ENCODE measurements around the gene SLC9A8.
"Not testable (repeated sequence)": the region's sequence is repeated elsewhere in the genome, so short reads cannot be mapped to it uniquely, and the experiment has no call there.

Gene SLC9A8

DNA sequence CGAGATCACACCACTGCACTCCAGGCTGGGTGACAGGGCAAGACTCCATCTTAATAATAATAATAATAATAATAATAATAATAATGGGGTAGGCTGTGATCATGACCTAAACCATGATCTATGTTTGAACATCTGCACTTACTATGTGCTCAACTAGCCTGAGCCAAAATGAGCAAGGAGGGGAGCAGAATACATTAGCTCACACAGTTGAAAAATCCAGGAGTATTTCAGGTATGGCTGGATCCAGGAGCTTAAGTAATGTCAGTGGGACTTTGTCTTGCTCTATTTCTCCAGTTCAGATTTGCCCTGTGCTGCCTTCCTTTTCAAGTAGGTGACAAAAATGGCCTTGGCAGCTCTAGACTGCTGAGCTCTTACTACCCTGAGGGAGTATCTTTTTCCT lies 32.7 kb upstream of the SLC9A8 start:
- in situ Hi-C loops (cut with HindIII; ENCODE audit: low pct_unique_long_range_greater_than_20kb, low sequenced_read_pairs) = no loop called here
- no peak for TF ChIP-seq JUND (IDR thresholded peaks at IDR 0.05; ENCODE audit: low read depth)
- DNase-seq (ENCODE audit: low read depth in 1 of 2, low spot score in 1 of 2) = no peak

DNA sequence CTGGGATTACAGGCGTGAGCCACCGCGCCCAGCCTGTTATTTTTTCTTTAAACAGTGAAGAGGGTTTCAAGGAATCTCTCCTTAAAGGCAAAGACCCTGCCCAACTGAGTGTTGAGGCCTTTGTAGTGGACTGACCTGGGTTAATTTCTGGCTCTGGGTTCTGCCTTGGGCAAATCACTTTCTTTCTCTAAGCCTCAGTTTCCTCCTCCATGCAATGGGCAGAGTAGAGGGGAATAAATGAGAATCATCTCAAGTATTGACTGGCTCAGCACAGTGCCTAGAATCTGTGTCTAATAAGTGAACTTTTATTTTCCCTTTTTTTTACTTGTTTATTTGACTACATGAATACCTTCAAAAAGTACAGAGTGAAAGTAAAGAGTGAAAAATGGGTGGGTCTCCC lies 31.0 kb upstream of the SLC9A8 start:
- TF ChIP-seq JUND (IDR thresholded peaks at IDR 0.05; ENCODE audit: low read depth) = no peak
- in situ Hi-C loops (cut with HindIII; ENCODE audit: low pct_unique_long_range_greater_than_20kb, low sequenced_read_pairs) = no loop called here
- no peak for DNase-seq (ENCODE audit: low read depth in 1 of 2, low spot score in 1 of 2)

DNA sequence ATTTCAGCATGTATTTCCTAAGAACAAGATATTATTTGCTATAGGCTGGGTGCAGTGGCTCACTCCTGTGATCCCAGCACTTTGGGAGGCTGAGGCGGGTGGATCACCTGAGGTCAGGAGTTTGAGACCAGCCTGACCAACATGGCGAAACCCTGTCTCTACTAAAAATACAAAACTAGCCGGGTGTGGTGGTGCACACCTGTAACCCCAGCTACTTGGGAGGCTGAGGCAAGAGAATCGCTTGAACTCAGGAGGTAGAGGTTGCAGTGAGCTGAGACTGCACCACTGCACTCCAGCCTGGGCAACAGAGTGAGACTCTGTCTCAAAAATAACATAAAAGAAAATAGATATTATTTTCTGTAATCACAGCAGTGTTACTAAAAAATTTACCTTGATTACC lies 30.2 kb upstream of the SLC9A8 start:
- not testable (repeated sequence) for DNase-seq (ENCODE audit: low read depth in 1 of 2, low spot score in 1 of 2)

DNA sequence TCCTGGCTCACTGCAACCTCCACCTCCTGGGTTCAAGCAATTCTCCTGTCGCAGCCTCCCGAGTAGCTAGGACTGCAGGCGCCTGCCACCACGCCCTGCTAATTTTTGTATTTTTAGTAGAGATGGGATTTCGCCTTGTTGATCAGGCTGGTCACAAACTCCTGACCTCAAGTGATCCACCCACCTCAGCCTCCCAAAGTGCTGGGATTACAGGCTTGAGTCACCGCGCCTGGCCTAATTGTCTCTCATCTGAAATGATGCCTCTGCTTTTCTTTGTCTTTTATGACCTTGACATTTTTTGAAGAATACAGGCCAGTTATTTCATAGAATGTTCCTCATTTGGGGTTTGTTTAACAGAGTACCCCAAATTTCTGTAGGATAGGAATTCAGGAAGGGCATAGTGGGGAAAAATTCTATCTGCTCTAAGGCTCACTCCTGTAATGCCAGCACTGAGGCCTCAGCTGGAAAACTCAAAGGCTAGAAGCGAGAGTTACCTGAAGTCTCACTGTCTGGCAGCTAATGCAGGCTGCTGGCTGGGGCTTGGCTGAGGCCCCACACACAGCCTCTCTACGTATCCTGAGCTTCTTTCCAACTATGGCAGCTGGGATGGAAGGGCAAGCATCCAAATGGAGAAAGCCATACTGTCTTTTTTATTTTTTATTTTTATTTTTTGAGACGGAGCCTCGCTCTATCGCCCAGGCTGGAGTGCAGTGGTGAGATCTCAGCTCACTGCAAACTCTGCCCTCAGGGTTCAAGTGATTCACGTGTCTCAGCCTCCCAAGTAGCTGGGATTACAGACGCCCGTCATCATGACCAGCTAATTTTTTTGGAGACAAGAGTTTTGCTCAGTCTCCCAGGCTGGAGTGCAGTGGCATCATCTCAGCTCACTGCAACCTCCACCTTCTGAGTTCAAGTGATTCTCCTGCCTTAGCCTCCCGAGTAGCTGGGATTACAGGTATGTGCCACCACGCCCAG lies 29.3 kb upstream of the SLC9A8 start:
- DNase-seq (ENCODE audit: low read depth in 1 of 2, low spot score in 1 of 2); in situ Hi-C loops (cut with HindIII; ENCODE audit: low pct_unique_long_range_greater_than_20kb, low sequenced_read_pairs): not testable (repeated sequence)

More for the DNA sequence above, 30.2 kb upstream of the SLC9A8 start:
- in situ Hi-C loops (cut with HindIII; ENCODE audit: low pct_unique_long_range_greater_than_20kb, low sequenced_read_pairs) = not testable (repeated sequence)

DNA sequence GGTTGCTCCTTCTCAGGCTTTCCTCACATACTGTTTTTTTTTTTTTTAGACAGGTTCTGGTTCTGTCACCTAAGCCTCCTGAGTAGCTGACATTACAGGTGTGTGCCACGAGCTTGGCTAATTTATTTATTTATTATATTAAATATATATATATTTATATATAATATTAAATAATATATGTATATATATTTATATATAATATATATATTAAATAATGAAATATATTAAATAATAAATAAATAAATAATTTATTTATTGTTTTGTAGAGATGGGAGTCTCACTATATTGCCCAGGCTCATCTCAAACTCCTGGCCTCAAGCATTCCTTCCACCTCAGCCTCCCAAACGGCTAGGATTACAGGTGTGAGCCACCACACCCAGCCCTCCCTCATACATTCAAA lies 28.3 kb upstream of the SLC9A8 start:
- in situ Hi-C loops (cut with HindIII; ENCODE audit: low pct_unique_long_range_greater_than_20kb, low sequenced_read_pairs) = no loop called here
- no peak for TF ChIP-seq JUND (IDR thresholded peaks at IDR 0.05; ENCODE audit: low read depth)
- DNase-seq (ENCODE audit: low read depth in 1 of 2, low spot score in 1 of 2) = no peak

DNA sequence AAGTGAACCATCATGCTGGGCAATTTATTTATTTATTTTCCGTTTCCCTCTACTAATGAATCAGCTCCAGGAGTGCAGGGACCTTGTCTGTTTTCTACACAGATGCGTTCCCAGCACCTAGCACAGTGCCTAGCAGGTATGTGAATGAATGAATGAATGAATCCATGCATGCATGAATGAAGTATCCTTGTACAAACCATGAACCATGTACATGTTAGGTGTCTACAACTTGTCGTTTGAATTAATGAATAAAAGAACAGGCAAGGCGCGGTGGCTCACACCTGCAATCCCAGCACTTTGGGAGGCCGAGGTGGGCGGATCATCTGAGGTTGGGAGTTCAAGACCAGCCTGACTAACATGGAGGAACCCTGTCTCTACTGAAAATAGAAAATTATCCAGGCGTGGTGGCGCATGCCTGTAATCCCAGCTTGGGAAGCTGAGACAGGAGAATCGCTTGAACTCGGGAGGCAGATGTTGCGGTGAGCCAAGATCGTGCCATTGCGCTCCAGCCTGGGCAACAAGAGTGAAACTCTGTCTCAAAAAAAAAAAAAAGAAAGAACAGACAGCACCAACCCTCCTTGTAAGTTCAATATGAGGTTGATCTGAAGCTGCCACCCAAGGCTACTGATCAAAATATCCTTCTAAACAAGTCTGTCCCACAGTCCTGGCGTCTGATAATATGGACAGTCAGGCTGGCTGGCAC lies 27.3 kb upstream of the SLC9A8 start:
- in situ Hi-C loops (cut with HindIII; ENCODE audit: low pct_unique_long_range_greater_than_20kb, low sequenced_read_pairs) = no loop called here
- DNase-seq (ENCODE audit: low read depth in 1 of 2, low spot score in 1 of 2) = no peak
- TF ChIP-seq JUND (IDR thresholded peaks at IDR 0.05; ENCODE audit: low read depth) = no peak

DNA sequence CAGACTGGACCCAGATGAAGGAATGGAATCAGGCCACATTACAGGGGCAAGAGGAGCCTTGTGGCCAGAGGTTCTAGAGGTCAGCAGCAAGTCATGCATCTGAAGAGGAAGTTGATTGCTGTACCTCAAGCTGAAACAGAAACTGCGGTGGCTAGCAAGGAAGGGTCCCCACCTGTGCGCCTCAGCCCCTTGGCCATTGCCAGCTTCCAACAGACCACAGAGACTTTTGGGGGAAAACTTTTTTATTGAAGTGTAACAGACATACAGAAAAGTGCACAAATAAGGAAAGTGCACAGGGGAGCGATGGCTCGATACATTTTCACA lies 26.8 kb upstream of the SLC9A8 start:
- in situ Hi-C loops (cut with HindIII; ENCODE audit: low pct_unique_long_range_greater_than_20kb, low sequenced_read_pairs) = no loop called here
- TF ChIP-seq JUND (IDR thresholded peaks at IDR 0.05; ENCODE audit: low read depth) = no peak
- DNase-seq (ENCODE audit: low read depth in 1 of 2, low spot score in 1 of 2) = no peak

DNA sequence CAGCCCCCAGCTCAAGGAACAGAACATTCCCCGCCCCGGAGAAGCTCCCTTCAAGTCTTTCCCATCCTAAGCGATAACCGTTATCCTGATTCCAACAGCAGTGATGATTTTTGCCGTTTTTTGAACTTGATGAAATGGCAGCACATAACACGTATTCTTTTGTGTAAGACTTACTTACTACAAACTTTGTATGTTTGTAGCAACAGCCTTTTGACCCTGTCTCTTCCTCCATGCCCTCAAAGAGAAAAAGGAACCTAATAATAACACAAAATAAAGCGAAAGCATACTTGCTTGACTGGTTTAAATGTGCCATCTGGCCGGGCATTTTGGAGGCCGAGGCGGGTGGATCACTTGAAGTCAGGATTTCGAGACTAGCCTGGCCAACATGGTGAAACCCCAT lies 26.4 kb upstream of the SLC9A8 start:
- in situ Hi-C loops (cut with HindIII; ENCODE audit: low pct_unique_long_range_greater_than_20kb, low sequenced_read_pairs) = no loop called here
- no peak for DNase-seq (ENCODE audit: low read depth in 1 of 2, low spot score in 1 of 2)
- no peak for TF ChIP-seq JUND (IDR thresholded peaks at IDR 0.05; ENCODE audit: low read depth)

DNA sequence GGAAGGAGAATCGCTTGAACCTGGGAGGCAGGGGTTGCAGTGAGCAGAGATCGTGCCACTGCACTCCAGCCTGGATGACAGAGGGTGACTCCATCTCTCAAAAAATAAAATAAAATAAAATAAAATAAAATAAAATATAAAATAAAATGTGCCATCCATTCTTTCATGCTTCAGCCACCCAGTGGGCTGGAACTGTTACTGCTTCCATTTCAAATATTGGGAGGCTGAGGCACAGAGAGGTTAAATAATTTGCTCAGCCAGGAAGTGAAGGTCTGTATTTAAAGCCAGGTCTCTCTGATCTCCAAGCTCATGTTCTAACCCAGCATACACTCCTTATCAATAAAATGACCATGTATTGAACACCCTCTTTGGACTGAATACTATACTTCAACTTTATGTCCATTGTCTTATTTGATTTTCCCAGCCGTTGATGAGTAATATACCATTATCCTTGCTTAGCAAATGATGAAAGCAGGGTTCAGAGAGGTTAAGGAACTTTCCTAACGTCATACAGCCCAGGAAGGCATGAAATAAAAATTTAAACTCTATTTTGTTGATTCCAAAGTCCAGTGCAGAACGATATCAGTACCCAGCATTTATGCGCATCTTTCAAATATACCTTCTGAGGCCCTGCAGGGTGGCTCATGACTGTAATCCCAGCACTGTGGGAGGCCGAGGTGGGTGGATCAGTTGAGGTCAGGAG lies 25.8 kb upstream of the SLC9A8 start:
- peak in 1 of 2 experiments; percentile 54 for DNase-seq (ENCODE audit: low read depth in 1 of 2, low spot score in 1 of 2)
- in situ Hi-C loops (cut with HindIII; ENCODE audit: low pct_unique_long_range_greater_than_20kb, low sequenced_read_pairs) = no loop called here
- no peak for TF ChIP-seq JUND (IDR thresholded peaks at IDR 0.05; ENCODE audit: low read depth)

DNA sequence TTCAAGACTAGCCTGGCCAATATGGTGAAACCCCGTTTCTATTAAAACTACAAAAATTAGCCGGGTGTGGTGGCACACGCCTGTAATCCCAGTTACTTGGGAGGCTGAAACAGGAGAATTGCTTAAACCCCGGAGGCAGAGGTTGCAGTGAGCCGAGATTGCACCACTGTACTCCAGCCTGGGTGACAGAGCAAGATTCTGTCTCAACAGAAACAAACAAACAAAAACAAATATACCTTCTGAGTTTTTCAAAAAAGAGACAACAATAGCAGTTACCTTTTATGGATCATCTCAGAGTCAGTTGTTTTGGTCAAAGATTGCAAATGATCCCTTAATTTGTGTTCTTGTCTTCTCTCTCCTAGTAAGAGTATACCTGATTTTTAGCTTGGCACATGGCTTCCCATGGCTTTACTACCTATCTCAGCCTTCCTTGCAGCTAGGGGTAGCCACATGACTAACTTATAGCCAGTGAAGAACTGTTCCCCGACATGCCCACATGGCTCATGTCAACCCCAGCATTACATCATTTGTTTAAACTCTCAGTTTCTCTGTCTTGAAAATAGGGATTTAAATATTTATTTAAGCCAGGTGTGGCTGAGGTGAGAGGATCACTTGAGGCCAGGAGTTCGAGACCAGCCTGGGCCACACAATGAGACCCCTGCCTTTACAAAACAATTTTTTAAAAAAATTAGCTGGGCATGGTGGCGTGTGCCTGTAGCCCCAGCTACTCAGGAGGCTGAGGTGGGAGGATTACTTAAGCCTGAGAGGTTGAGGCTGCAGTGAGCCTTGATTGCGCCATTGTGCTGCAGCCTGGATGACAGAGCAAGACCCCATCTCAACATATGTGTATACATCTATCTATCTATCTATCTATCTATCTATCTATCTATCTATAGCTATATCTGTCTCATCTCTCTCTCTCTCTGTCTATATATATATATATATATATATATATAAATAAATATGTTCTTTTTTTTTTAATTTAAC lies 25.0 kb upstream of the SLC9A8 start:
- no peak for DNase-seq (ENCODE audit: low read depth in 1 of 2, low spot score in 1 of 2)
- TF ChIP-seq JUND (IDR thresholded peaks at IDR 0.05; ENCODE audit: low read depth) = no peak
- in situ Hi-C loops (cut with HindIII; ENCODE audit: low pct_unique_long_range_greater_than_20kb, low sequenced_read_pairs) = no loop called here

DNA sequence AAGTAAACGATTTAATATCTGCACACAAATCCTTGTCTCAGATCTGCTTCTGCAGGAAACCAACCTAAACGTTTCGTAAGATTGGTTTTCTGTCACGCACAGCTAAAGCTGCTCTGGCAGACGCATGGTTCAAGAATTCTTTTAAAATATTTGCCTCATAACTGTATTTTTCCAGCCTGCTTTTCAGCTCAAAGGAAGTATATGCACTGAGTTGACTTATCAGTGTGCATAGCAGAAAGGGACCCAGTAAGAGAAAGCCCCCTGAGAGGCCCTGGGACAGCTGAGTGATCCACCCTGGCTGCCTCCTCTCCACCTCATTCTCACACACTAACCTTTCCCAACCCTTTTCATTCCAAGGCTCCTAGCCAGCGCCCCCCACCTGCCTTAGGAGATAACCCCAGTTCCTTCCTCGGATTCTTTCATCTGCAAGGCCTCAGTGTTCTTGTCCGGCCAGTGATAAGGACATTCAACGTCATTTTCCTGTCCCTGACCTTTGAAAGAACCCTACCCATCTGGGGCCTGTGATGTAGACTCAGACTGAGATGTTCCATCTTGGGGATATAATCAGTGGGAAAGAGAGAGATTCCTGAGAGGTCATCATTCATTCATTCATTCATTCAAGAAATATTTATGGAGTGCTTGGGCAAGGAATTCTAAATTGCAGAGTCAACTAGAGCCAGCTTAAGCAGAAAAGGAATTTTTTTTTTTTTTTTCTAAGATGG lies 22.4 kb upstream of the SLC9A8 start:
- in situ Hi-C loops (cut with HindIII; ENCODE audit: low pct_unique_long_range_greater_than_20kb, low sequenced_read_pairs) = no loop called here
- TF ChIP-seq JUND (IDR thresholded peaks at IDR 0.05; ENCODE audit: low read depth) = no peak
- no peak for DNase-seq (ENCODE audit: low read depth in 1 of 2, low spot score in 1 of 2)
